Transverse colon (tissue), 4 donors: ENCODE results near the gene TMUB1.

Source experiments
- CTCF ChIP-seq, 5 experiments: fragments of 200-600 bp in 3 of 5; fragments of 450-650 bp in 2 of 5; sonication (generic) in 3 of 5; IDR thresholded peaks; 1 replicate in 2 of 5; 2 replicates in 3 of 5; pipeline ENCODE4 v1.5.1; 2016 to 2017; ENCODE audit warnings: antibody characterized with exemption in 5 of 5, inconsistent platforms in 3 of 5, mild to moderate bottlenecking in 2 of 5, moderate library complexity in 1 of 5
- POLR2A ChIP-seq: fragments of 450-650 bp; IDR thresholded peaks from one replicate; pipeline ENCODE4 v1.6.1; 2016; ENCODE audit warnings: antibody characterized with exemption, mild to moderate bottlenecking, moderate library complexity
- POLR2AphosphoS5 ChIP-seq, 3 donors: sonication (generic); formaldehyde crosslinking; IDR thresholded peaks; one replicate each; pipeline ENCODE4 v1.6.1; 2016; ENCODE audit warnings: antibody characterized with exemption in 3 of 3

- TF ChIP-seq POLR2AphosphoS5 (IDR thresholded peaks at IDR 0.05): peak; percentile 74 to 88 (median 85)
- TF ChIP-seq POLR2A: peak; percentile 61
- peak in 1 of 5 experiments; percentile 11 for TF ChIP-seq CTCF (IDR thresholded peaks at IDR 0.05)
Observed at GRCh38 chr7:151085691-151086620, 2.7 kb upstream of the TMUB1 start, which contains the start of gene AGAP3.
